GM19025 (cell line): ENCODE data around the gene NRXN3.
A peak's percentile ranks its signal among the peaks of the same experiment; 100 is the strongest.

Experiments
- ATAC-seq: cut with Tn5 transposase; IDR thresholded peaks from one replicate; pipeline ENCODE4 v1.9.1; 2021; ENCODE audit warnings: mild to moderate bottlenecking, low read depth, moderate library complexity; ENCODE audit not compliant: unreplicated experiment

NRXN3 gene

DNA sequence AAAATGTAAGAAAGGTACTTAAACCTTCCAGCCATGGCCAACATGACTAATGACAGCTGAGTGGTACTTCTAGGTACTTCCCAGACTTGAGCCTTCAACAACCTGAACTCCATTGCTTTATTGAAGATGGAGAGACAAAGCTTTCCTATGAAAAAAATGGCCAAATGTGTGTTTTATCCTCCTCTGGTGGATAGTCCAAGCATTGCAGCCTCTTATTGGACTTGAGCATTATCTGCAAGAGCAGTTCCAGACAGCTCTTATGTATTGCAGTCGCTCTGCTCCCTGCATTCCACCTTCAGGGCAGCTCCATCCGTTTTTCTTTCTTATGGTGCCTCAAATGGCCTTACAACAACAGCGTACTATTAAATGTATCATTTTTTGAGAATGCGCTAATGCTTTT is 588.2 kb downstream of the NRXN3 start:
- ATAC-seq: peak; percentile 59

GRCh38 chr14:78762331-78762730 is 592.2 kb downstream of the NRXN3 start:
- no peak for ATAC-seq

DNA sequence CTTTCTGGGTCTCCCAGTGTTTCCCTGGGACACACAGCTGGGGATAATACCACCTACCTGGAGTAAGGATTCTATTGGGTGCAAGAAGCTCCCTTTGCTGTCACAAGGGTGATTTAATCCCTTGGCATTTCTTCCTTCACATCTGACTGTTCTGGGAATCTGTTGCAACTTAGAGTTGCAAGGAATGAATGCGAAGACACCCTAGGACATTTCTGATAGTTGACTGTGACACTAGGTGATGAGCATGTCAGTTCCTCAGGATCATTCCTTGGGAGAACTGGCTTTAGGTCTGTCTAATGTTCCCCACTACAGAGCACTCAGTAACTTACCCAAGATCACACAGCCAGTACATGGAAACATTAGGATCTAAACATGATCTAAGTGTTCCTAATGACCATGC is 593.6 kb downstream of the NRXN3 start:
- no peak for ATAC-seq

GRCh38 chr14:78764240-78764639 is 594.1 kb downstream of the NRXN3 start:
- no peak for ATAC-seq

DNA sequence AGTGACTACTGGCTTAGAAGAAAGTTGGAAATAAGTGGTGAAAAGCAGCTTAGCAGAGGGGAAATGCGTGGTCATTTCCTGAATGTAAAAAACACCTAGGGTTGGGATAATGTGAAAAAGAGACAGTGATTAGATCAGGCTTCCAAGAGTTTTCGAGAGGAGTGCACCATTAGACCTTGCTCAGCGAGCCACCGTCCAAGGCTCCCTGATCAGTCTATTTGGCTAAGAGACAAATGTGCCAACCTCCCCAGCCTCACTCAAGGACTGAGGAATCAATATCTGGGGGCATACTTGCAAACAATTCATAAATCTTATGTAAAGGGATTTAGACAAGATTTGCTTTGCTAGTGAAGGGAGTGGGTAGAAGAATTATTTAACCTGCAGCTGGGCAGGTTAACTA is 594.5 kb downstream of the NRXN3 start:
- no peak for ATAC-seq

DNA sequence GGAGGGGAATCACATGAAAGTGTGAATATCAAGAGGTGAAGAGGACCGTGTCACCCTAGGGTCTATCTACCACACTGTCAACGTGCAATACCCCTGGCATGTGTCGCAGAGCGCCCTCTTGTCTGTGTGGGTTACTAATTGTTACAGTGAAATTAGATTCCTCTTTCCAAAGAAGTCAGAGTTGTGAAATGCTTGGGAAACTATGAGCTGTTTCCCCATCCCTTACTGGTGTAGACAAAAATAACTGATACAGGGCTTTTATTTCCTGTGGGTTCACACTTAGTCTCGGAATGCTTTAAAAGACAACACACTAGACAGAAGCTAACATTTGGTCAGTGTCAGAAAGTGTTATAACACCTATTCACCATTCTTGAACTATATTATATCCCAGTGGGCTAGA is 597.3 kb downstream of the NRXN3 start:
- ATAC-seq: no peak

DNA sequence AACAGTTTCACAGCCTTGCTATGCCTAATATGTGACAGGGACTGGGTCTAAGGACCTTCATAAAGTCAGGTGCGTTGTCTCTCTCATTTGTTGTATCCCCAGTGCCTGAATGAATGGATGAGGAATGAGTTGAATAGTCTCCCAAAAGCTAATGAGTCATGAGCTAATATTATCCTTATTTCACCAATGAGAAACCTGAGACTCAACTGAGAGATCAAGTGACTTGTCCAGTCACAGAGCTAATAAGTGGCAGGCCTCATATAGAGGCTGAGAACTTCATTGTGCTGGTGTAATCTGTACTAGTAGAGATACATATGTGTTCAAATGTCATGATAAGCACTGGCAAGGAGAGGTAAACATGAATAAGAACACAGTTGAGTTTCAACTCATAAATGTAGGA is 612.4 kb downstream of the NRXN3 start:
- ATAC-seq: no peak

DNA sequence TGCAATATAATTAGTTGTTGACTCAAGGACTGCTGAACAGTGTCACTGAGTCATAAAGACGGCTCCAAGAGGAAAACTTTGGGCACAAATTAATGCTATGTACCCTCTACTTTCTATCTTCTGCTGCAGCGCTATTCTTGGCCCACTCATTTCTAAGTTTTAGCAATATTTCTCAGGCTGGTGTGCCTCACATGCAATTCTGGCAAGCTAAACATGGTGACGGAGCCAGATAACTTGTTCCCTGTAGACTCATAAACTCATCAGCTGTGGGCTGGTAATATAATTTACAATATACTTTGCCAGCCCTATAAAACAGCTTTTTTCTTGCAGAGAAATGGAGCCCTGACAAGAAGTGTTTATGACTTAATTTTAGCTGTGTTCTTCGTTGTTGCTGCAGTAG is 615.1 kb downstream of the NRXN3 start:
- ATAC-seq: no peak

- ATAC-seq: no peak
Measured at GRCh38 chr14:78788467-78789360, 618.5 kb downstream of the NRXN3 start.

GRCh38 chr14:78790271-78790670 is 620.1 kb downstream of the NRXN3 start:
- ATAC-seq: no peak

- ATAC-seq: no peak
Measured at GRCh38 chr14:78798757-78799156, 628.6 kb downstream of the NRXN3 start.

DNA sequence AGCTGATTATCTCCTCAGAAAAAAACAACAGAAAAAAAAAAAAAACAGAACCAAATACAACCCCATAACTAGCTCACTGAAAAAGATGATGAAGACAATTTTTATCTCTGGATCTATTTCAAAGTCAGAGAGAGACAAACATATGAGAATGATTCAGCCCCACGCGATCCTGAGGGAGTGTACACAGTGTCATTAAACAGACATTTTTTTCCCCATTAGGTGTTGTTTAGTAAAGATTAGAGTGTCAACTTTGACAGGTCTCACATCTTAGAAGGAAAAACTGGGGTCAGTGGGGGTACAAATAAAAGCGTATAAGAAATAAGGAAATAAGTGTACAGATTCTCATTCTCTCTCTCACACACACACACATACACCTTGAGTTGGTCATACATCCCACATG is 635.4 kb downstream of the NRXN3 start:
- ATAC-seq: no peak

GRCh38 chr14:78823035-78823434 is 652.9 kb downstream of the NRXN3 start:
- ATAC-seq: no peak

DNA sequence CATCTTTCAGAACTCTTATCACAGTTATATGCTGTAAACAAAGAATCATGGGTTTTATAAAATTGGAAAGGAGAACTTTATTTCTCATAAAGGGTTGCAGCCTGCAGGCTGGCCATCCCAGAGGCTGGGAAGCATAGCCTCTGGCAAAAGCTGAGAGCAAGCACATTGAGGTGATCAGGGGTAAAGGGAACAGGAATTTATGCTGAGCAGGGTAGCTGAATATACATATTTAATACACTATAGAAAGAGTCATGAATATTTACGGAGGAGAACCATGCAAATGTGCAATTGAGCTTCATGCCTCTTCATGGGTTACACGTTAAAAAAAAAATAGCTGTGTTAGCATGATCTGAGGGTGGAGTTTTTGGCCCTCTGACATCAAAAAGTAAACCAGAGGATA is 653.3 kb downstream of the NRXN3 start:
- no peak for ATAC-seq

DNA sequence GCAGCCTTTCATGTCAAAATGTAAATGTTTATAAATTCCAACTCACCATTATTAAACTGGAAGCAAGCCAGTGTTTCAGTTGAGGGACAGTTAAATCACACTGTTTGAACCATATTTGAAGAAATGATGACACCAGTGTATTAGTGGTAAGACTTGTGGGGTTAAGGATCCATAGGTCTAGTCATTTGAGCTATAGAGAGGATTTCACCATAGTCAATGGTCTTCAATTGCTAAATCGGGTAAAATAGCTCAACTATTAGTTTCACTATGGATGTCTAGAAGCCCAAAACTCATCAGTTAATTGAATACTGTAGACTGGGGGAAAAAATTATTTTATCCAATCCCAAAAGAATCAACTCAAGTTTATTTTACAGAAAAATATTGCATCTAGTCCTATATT is 659.1 kb downstream of the NRXN3 start:
- ATAC-seq: no peak

DNA sequence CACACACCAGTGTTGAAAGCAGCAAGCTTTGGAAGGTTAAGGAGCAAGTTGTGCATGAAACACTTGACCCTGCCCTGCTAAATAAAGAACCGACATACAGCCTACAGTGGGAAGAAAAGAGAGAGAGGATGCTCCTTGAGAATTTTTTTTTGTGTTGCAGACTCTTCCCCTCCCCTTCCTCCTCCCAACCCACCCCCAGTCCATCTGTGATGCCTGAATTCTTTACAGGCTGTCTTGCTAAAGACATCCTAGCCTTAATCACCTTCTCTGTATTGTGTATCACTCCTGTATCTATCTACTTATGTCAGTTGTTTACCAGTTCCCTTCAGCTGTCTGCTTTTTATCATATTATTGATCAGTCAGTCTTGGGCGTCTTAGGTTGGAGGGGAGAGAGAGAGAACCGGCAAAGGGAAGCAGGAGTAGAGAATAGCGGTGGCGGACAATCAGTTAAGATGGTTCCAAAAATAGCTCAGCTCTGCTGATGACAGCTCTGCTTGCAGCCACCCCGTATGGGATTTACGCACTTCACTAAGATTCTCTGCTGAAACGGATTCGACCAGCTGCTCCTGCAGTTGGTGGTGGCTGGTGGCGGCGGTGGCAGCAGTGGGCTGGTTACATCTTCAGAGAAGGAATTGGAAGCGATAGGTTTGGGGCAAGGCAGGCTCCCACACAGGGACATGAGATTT is 664.7 kb downstream of the NRXN3 start:
- no peak for ATAC-seq

- ATAC-seq: no peak
Measured at GRCh38 chr14:78835909-78836308, 665.7 kb downstream of the NRXN3 start.

- ATAC-seq: peak; percentile 48
Measured at GRCh38 chr14:78836777-78837176, 666.6 kb downstream of the NRXN3 start.

GRCh38 chr14:78838959-78839358 is 668.8 kb downstream of the NRXN3 start:
- no peak for ATAC-seq

DNA sequence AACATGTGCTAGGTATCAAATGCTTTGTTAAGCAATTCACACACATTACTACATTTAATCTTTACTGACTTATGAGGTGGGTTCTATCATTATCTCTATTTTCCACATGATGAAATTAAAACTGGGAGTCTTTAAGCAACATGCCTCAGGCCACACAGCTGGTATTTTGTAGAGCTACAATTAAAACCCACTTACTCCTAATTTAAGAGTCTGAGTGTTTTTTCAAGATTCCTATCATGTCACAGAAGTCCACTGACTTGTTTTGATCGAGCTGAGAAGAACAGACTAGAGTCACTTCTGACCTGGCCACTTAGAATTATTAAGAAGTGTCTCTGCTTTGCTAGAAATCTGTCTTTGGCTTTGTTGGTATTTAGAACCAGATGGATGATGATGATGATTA is 670.7 kb downstream of the NRXN3 start:
- no peak for ATAC-seq

DNA sequence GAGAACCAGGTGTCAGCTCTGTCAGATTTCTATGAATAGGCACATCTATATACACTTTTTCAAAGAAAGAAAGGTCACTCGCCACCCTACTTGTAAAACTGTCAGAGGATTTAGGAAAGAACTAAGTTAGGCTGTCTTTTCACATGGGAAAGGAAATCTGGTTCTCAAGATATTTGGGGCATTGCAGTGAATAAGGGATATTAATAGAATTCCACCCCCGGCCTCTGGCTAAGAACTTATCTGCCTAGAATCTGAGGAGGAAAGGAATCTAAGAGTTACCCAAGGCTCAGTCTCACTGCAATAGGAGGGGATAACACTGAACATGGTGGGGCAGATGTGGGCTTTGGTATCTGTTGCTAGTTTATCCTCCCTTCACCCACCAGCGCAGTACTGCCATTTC is 677.6 kb downstream of the NRXN3 start:
- no peak for ATAC-seq

GRCh38 chr14:78848234-78848820 is 678.2 kb downstream of the NRXN3 start:
- ATAC-seq: peak; percentile 73
